Islet of Langerhans (tissue), 1 donor: ENCODE data around the gene IL15.
"Not testable (repeated sequence)": the region's sequence is repeated elsewhere in the genome, so short reads cannot be mapped to it uniquely, and the experiment has no call there.

Experiments
- FAIRE-seq: peaks from one replicate; lab custom pipeline; 2011; peaks lifted over from hg19 to GRCh38; lab: Jason Lieb, UNC

IL15 gene, protein sequence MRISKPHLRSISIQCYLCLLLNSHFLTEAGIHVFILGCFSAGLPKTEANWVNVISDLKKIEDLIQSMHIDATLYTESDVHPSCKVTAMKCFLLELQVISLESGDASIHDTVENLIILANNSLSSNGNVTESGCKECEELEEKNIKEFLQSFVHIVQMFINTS

DNA sequence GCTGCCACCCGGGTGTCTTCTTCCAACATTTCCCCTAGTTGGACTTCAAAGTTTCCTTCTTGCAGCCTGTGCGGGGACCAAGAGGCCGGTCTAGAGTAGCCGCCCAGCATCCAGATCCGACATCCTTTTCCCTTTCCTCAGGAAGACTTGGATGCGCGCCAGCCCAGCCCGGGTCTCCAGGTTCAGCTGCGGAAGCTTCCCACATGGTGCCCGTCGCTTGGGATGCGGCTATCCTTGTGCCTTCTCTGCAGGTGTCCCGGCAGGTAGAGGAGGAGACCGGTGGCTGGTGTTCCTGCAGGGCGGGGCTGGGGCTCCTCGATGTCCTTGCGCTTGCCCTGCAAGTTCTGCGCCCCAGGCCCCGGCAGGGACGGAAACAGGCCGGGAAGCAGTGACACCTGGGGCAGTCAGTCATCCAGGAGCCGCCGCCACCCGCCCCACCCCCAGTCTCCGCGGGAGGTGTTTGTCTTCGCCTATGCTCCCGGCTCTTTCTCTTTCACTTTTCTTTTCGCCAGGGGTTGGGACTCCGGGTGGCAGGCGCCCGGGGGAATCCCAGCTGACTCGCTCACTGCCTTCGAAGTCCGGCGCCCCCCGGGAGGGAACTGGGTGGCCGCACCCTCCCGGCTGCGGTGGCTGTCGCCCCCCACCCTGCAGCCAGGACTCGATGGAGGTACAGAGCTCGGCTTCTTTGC lies at the start of gene IL15:
IL15 (plus strand) TSS at position 502 of the 689 bp plus-strand sequence. CDS start 82,882 bp downstream, outside the sequence.
- FAIRE-seq = no peak

DNA sequence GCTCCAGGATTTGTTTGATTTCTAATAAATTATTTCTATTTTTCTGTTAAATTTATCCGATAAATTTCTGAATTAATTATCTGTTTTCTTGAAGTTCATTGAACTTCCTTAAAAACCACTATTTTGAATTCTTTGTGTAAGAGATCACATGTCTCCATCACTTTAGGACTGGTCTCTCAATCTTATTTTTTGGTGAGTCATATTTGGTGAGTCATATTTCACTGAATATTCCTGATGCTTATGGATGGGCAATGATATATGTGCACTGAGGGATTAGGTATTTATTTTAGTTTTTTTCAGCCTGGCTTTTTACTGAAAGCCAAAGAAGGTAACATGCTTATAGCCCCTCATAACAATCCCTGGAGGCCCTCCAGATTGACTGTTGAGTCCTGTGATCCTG lies 48.5 kb upstream of the IL15 start:
- no peak for FAIRE-seq

DNA sequence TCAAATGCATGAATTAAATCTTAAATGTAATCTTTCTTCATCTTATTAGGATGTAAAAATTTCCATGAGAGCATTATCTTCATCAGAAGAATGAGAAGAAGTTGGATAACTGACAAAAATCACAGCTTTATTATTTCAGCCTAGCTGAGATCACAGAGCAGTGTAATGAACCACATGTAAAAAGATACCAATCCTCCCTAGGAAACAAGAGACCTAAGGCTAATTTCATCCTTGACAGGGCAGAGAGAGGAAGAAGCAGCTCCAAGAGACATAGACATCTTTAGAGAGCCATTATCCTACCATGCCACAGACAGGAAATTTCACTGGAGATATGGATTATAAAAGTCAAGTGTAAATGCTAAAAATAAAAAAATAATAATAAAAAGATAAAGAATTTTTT lies 40.9 kb upstream of the IL15 start:
- FAIRE-seq = no peak

DNA sequence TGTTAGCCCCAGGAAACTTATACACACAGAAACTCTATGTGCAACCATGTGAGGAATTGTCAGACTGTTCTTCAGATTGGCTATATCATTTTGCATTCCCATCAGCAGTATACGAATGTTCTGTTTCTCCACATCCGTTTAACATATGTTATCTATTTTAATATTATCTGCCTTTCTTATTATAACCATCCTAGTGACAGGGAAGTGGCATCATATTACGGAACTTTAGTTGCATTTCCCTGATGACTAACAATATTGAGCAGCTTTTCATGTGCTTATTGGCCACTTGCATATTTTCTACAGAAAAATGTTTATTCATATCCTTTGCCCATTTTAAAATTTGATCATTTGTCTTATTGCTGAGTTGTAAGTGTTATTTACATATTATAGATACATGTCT lies 36.5 kb upstream of the IL15 start:
- FAIRE-seq = no peak

DNA sequence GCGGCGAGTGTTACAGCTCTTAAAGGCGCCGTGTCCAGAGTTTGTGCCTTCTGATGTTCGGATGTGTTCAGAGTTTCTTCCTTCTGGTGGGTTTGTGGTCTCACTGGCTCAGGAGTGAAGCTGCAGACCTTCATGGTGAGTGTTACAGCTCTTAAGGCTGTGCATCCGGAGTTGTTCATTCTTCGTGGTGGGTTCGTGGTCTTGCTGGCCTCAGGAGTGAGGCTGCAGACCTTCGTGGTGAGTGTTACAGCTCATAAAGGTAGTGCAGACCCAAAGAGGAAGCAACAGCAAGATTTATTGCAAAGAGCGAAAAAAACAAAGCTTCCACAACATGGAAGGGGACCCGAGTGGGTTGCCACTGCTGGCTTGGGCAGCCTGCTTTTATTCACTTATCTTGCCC lies 31.7 kb upstream of the IL15 start:
- FAIRE-seq = not testable (repeated sequence)

DNA sequence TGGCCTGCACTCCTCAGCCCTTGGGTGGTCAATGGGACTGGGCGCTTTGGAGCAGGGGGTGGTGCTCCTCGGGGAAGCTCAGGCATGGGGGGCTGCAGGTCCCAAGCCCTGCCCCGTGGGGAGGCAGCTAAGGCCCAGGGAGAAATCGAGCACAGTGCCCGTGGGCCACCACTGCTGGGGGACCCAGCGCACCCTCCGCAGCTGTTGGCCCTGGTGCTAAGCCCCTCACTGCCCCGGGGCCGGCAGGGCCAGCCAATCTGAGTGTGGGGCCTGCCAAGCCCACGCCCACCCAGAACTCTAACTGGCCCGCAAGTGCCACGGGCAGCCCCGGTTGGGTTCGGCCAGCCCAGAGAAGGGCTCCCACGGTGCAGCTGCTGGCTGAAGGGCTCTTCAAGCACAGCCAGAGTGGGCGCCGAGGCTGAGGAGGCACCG lies 30.9 kb upstream of the IL15 start:
- FAIRE-seq = no peak

DNA sequence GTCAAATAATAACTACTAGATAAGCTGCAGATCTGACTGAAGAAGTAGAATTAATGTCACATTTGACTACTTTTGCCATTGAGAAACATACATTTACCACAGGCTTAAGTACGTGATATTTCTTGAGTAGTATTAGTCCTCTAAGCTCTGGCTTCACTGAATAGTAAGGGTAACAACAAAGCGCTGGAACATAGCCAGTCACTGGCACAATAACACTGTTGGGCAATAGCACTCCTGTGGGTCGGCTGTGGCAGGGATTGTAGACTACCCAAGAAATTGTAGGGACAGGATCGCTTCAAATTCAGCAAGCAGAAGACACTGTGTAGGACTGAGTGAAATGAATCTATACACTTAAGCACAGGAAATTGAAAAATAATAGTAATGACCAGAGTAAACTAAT lies 27.1 kb upstream of the IL15 start:
- no peak for FAIRE-seq

DNA sequence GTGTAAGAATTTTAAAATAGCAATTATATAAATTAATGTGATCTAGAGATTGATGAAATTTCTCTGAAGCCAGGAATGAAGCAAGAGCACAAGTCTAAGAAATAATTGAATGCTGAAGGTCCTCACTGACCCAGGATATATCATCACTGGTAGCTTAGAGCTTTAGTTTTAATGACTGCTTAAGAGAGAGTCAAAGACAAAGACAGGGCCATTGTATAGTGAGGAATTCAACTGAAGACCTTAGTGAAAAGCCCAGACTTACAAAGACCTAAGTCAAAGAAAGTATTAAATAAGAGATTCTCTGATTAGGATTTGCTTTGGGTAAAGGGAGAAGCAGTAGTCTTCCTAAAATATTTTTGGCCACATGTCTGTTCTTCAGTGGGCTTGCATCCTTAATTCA lies 26.0 kb upstream of the IL15 start:
- no peak for FAIRE-seq

DNA sequence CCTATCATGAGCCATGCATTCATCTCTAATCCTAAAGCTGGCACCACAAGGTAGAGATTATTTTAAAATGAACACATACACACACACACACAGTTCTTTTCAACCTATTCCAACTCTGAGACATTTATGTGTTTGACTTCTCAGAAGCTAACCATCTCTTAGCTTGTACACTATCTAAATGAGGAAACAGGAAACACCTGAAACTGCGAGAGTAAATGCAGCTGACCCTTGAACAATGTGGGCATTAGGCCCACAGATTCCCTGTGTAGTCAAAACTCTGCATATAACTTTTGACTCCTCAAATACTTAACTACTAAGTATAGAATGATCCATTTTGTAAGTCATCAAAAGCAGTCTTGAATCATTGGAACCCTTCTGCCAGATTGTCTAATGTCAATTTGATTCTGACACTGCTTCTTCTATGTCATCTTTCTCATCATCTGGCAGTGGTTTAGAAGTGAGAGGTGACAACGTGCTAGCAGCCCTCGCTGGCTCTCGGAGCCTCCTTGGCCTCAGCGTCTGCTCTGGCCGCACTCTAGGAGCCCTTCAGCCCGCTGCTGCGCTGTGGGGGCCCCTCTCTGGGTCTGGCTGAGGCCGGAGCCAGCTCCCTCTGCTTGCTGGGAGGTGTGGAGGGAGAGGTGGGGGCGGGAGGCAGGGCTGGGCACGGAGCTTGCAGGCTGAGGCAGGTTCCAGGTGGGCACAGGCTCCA lies 21.4 kb upstream of the IL15 start:
- FAIRE-seq = no peak

DNA sequence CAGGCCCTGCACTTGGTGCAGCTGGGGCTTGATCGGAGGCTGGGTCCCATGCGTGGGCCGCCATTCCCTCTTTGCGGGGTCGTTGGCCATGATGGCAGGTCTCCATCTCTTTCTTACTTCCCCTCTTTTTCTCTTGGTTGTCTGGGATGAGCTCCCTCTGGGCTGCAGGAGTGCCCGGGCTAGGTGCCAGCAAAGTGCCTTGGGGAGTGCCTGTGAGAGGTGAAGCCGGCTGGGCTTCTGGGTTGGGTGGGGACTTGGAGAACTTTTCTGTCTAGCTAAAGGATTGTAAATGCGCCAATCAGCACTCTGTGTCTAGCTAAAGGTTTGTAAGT lies 20.8 kb upstream of the IL15 start:
- not testable (repeated sequence) for FAIRE-seq

DNA sequence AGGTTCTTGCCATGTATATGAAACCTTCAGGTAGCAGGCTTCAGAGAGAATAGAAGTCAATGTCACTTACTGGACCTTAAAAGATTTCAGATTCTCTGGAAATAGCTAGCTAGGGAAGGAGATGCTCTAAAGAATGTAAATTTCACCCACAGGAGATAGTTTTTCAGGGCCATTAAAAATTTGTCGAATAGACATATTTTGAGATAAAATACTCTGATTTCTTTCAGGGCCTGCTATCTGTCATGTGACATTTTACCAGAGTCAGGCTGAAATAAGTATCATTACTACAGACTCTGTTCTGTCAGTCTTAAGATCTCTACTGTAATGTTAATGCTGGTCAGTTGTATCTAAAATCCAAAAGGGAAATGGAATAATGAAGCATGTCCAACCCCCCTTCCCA lies 15.7 kb upstream of the IL15 start:
- no peak for FAIRE-seq

DNA sequence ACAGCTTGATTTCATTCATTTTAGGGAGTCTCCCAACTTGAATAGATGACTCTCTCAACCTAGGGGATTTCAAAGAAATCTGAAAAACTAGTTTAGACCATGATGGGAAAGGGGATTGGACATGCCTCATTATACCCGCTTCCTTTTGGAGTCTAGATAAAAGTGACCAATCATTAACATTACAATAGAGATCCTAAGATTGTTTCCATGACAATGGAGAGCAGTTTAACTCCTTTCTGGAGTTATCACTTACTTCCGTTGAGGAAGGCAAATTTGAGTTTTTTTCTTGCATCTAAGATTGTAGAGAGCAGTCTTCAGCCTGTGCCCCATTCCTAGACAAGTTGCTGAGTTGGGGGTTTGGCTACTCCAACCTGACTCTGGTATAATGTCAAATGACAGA lies 11.4 kb upstream of the IL15 start:
- no peak for FAIRE-seq

DNA sequence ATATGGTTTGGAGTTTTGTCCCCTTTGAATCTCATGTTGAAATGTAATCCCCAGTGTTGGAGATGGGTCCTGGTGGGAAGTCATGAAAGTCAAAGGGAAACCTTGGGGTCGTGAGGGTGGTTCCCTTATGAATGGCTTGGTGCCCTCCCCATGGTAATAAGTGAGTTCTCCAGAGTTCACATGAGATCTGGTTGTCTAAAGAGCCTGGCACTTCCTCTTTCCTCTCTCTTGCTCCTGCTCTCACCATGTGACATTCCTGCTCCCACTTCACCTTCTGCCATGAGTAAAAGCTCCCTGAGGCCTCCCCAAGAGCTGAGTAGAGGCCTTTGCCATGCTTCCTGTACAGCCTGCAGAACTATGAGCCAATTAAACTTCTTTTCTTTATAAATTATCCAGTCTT lies 5.5 kb upstream of the IL15 start:
- no peak for FAIRE-seq

DNA sequence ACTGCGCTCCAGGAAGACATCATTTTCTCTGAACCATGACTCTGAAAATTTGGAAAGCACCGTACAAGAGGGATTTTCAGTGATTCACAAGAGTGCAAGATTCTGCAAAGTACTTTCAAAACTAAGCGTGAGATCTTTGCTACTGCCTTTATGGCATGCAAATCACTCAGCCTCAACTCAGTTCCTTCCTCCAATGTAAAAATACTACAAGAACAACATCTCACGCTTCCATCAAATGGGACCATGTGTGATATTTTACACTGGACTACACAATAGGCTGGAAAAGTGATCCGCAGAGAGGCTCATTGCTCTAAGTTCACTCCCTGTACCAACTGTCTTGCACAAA lies 674 bp upstream of the IL15 start:
- FAIRE-seq = no peak

DNA sequence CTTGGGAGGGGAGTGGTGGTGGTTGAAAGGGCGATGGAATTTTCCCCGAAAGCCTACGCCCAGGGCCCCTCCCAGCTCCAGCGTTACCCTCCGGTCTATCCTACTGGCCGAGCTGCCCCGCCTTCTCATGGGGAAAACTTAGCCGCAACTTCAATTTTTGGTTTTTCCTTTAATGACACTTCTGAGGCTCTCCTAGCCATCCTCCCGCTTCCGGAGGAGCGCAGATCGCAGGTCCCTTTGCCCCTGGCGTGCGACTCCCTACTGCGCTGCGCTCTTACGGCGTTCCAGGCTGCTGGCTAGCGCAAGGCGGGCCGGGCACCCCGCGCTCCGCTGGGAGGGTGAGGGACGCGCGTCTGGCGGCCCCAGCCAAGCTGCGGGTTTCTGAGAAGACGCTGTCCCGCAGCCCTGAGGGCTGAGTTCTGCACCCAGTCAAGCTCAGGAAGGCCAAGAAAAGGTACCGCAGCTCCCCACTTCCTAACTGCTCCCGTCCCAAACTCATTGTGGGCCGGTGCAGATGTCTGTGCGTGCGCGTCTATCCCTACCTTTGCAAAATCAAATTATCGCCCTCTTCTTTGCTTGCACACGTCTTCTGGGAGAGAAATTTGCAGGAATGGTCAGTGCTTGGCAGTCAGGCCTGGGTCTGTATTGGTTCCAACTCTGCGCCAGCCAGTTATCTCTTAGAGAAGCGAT lies 533 bp downstream of the IL15 start:
- FAIRE-seq = no peak

DNA sequence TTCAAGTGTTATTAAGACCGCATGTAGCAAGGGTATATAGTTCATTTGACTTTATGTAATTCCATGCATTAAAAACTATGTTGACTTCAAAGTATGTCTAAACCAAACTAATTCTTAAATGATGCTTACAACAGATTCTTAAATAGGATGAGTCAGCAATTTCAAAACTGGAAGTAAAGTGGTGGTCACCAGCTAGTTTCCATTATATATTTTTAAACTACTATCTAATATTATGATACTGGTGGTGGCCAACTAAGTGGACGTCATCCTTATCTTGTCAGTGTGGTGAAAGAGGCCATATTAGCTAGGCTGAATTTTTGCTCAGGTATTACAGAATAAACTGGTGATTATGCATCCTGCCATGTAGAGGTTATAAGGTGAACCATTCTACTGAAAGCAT lies 1.2 kb downstream of the IL15 start:
- FAIRE-seq = peak; percentile 30

DNA sequence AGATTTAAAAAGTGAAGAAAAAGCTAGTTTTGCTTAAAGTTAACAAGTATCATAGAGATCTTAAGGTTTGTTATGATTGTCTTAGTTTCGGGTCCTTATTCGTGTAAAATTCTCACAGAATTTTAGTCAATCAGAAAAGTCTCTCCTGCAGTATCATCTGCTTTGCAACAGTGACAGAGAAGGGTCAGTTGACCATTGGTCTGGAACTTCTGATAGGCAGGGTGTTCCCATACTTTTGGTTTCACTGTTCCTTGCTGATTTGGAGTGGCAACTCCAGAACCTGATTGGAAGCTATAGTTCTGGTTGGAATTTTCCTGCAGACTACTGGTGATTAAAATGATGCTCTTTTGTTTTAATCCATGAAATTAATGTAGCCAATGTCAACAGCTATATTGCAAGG lies 1.8 kb downstream of the IL15 start:
- FAIRE-seq = no peak

DNA sequence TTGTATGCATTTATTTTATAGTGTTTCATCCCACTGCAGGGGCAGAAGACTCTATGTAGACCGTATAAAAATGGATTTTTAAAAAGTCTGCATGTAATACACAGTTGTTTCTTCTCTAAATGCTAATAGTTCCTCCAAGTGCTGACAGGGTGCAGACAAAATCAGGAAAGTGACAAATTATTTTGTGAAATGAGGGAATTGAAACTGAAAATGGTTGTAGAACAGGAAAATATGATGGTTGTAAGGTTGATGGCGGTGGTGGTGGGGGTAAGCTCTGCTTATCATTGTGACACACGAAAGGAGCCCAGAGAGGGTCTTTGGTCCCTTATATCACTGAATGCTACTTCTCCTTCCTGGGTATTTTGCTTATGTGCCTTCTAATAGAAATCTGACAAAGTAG lies 4.3 kb downstream of the IL15 start:
- no peak for FAIRE-seq

DNA sequence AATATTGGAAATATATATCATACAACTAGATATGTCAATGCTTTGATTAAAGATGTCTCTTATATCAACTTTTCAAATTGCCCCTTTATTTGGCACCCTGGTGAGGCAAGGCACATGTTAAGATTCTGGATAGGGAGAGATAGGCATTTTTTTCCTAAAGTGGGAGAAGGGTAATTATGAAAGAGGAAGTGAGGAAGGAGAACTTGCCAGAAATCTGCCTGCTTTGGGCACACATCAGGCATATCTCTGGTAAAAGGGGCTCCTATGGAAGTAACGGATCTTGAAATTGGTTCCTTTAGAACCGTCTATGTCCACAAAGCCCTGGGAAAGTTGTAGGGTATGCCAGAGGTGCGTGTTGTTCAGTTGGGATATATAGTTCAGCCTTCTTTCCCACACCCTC lies 5.7 kb downstream of the IL15 start:
- FAIRE-seq = no peak

DNA sequence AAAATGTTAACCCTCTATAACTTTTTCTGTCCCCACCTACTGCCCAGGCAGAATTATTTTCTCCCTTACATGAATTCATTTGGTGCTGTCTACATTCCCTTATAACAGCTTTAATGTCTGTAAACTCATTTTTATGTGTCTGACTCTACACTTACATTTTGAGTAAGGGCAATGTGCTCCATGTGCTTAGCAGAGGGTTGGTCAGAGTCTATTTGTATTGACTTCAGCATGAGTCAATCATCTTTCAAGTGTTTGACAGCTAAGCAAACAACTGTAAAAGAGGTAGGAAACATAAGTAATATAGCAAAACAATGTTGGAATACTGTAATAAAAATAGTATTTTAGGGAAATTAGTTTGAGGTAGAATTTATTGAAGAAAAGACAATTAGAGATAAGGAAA lies 6.3 kb downstream of the IL15 start:
- no peak for FAIRE-seq

DNA sequence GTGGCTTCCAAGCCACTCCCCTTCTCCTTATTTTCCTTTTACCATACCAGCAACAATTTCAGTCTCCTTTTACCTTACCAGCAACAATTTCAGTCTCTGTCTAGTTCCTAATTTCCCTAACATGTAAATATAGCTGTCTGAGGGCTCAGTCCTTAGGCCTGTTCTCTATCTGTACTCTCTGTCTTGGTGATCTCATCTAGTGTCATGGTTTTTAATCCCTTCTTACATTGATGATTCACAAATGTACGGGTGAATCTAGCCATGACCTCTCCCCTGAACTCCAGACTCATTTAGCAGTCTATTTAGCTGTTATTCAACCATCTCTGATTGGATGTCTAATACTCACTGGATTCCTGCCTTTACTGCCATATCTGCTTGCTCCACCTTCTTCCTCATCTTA lies 7.2 kb downstream of the IL15 start:
- no peak for FAIRE-seq

DNA sequence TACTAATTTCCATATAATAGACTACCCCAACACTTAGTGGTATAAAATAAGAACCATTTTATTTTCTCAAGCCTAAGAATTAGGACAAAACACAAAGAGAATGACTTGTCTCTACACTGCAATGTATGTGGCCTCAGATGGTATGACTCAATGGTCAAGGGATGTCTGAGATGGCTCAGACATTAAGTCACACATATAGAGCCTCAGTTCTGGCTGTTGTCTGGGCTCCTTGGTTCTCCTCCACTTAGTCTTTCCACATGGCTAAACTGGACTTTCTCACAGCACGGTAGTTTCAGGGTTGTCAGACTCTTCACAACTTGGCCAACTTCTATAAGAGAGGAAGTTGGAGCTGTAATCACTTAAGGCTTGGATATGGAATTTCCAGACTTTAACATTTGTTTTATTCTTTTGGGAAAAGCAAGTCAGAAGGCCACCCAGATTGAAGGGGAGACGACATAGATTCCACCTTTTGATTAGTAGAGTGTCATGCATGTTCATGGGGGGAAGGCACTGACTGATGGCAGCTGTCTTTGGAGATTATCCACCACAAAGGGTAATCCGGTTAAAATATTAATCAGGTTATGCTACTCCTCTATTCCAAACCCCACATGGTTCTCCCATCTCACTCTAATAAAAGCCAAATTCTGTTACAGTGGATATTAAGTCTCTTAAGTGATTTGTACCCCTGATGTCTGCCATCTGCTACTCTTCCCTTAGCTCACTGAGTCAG lies 9.4 kb downstream of the IL15 start:
- no peak for FAIRE-seq

DNA sequence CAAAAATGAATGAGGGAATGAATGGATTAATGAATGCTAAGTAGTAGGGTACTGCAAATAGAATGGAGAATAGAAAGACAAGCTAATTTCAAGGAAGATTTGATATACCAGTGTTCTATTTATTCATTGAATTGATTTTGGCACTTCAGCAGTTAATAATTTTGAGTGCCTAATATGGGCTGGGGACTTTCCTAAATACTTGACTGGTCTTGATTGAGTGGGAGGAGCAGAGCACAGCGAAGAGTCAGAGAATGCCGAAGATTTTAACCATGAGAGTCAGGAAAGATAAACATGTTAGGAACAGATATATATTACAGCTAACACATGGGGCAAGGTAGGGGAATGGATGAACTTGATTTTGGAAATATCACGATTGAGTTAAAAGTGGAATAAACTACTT lies 10.6 kb downstream of the IL15 start:
- no peak for FAIRE-seq
